ENCODE results near the gene ABCC3.

DNA sequence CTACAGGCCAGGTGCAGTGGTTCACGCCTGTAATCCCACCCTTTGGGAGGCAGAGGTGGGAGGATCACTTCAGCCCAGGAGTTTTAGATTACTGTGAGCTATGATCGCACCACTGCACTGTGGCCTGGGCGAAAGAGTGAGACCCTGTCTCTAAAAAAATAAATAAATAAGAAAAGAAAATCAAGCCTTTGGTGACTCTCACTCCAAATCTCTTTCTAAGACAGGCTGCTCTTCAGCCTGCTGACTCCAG lies 976 bp downstream of the ABCC3 start:
- no peak for TF ChIP-seq KDM1A (IDR thresholded peaks at IDR 0.05; ENCODE audit: borderline replicate concordance, low read length)
- no peak for TF ChIP-seq POU5F1 (IDR thresholded peaks at IDR 0.05; ENCODE audit: low read depth, low read length)
- no peak for TF ChIP-seq MAFK (IDR thresholded peaks at IDR 0.05; ENCODE audit: low read depth, low read length)
- TF ChIP-seq SP2 (IDR thresholded peaks at IDR 0.05; ENCODE audit: low read length), result no peak
- no peak for TF ChIP-seq BRCA1 (IDR thresholded peaks at IDR 0.05; ENCODE audit: low read depth, low read length)
- TF ChIP-seq, protein P1, sequence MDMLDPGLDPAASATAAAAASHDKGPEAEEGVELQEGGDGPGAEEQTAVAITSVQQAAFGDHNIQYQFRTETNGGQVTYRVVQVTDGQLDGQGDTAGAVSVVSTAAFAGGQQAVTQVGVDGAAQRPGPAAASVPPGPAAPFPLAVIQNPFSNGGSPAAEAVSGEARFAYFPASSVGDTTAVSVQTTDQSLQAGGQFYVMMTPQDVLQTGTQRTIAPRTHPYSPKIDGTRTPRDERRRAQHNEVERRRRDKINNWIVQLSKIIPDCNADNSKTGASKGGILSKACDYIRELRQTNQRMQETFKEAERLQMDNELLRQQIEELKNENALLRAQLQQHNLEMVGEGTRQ (IDR thresholded peaks at IDR 0.05; ENCODE audit: low read length), result no peak
- no peak for TF ChIP-seq EZH2 (IDR thresholded peaks at IDR 0.05; ENCODE audit: low read depth, low read length, severe bottlenecking)
- TF ChIP-seq RAD21 (IDR thresholded peaks at IDR 0.05 in 1 of 2, conservative IDR thresholded peaks at IDR 0.05 in 1 of 2; ENCODE audit: low read depth in 2 of 2, low read length in 2 of 2), result no peak
- TF ChIP-seq, protein P2, sequence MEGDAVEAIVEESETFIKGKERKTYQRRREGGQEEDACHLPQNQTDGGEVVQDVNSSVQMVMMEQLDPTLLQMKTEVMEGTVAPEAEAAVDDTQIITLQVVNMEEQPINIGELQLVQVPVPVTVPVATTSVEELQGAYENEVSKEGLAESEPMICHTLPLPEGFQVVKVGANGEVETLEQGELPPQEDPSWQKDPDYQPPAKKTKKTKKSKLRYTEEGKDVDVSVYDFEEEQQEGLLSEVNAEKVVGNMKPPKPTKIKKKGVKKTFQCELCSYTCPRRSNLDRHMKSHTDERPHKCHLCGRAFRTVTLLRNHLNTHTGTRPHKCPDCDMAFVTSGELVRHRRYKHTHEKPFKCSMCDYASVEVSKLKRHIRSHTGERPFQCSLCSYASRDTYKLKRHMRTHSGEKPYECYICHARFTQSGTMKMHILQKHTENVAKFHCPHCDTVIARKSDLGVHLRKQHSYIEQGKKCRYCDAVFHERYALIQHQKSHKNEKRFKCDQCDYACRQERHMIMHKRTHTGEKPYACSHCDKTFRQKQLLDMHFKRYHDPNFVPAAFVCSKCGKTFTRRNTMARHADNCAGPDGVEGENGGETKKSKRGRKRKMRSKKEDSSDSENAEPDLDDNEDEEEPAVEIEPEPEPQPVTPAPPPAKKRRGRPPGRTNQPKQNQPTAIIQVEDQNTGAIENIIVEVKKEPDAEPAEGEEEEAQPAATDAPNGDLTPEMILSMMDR (IDR thresholded peaks at IDR 0.05; ENCODE audit: control extremely low read depth in 1 of 3, insufficient read depth in 1 of 3, low read depth in 1 of 3, low read length in 3 of 3), result no peak
- no peak for TF ChIP-seq KDM5A (IDR thresholded peaks at IDR 0.05; ENCODE audit: low read length)
- no peak for TF ChIP-seq SUZ12 (IDR thresholded peaks at IDR 0.05; ENCODE audit: low read length)
- TF ChIP-seq CHD2 (IDR thresholded peaks at IDR 0.05; ENCODE audit: low read length), result no peak
- TF ChIP-seq HDAC2 (IDR thresholded peaks at IDR 0.05; ENCODE audit: borderline replicate concordance in 1 of 2, low read depth in 2 of 2, low read length in 2 of 2), result no peak

All from H1 (cell line).